ENCODE results near the gene ATP1A4.

The ATP1A4 gene

GRCh38 chr1:160169553-160170399 lies 18.4 kb downstream of the ATP1A4 start:
- no peak overlapping the region for H3K4me3 ChIP-seq (ENCODE audit: low read depth, low read length)

- H3K4me3 ChIP-seq (ENCODE audit: low read depth, low read length): no peak overlapping the region
These were observed 20.0 kb downstream of the ATP1A4 start for GRCh38 chr1:160171354-160171753.

- no peak overlapping the region for H3K4me3 ChIP-seq (ENCODE audit: low read depth, low read length)
These were observed 20.6 kb downstream of the ATP1A4 start for GRCh38 chr1:160171980-160172379.

- no peak overlapping the region for H3K4me3 ChIP-seq (ENCODE audit: low read depth, low read length)
These were observed 25.8 kb downstream of the ATP1A4 start for GRCh38 chr1:160177231-160177630.

- H3K4me3 ChIP-seq (ENCODE audit: low read depth, low read length): no peak overlapping the region
These were observed 26.3 kb downstream of the ATP1A4 start for GRCh38 chr1:160177667-160178066.

GRCh38 chr1:160178731-160179130 lies 27.3 kb downstream of the ATP1A4 start:
- no peak overlapping the region for H3K4me3 ChIP-seq (ENCODE audit: low read depth, low read length)

GRCh38 chr1:160179336-160179735 lies 27.9 kb downstream of the ATP1A4 start:
- H3K4me3 ChIP-seq (ENCODE audit: low read depth, low read length): no peak overlapping the region

GRCh38 chr1:160186246-160186645 lies 34.8 kb downstream of the ATP1A4 start:
- H3K4me3 ChIP-seq (ENCODE audit: low read depth, low read length): no peak overlapping the region

GRCh38 chr1:160186729-160187128 lies 35.3 kb downstream of the ATP1A4 start:
- no peak overlapping the region for H3K4me3 ChIP-seq (ENCODE audit: low read depth, low read length)

- no peak overlapping the region for H3K4me3 ChIP-seq (ENCODE audit: low read depth, low read length)
These were observed 36.0 kb downstream of the ATP1A4 start for GRCh38 chr1:160187407-160187806.

- H3K4me3 ChIP-seq (ENCODE audit: low read depth, low read length): no peak overlapping the region
These were observed 36.9 kb downstream of the ATP1A4 start for GRCh38 chr1:160188341-160188740.

- H3K4me3 ChIP-seq (ENCODE audit: low read depth, low read length): no peak within 1 kb of the TSS
These were observed 38.5 kb downstream of the ATP1A4 start, which contains the start of gene CASQ1 for GRCh38 chr1:160189649-160190625. Gene CASQ1, plus strand, starts transcription at chr1:160190575. Its CDS starts 177 bp downstream, at chr1:160190752.

GRCh38 chr1:160191756-160192155 lies 40.4 kb downstream of the ATP1A4 start:
- H3K4me3 ChIP-seq (ENCODE audit: low read depth, low read length): no peak overlapping the region

GRCh38 chr1:160192234-160192633 lies 40.8 kb downstream of the ATP1A4 start:
- no peak overlapping the region for H3K4me3 ChIP-seq (ENCODE audit: low read depth, low read length)

- no peak overlapping the region for H3K4me3 ChIP-seq (ENCODE audit: low read depth, low read length)
These were observed 41.9 kb downstream of the ATP1A4 start for GRCh38 chr1:160193091-160193819.

GRCh38 chr1:160193832-160194736 lies 42.7 kb downstream of the ATP1A4 start:
- H3K4me3 ChIP-seq (ENCODE audit: low read depth, low read length): no peak overlapping the region

GRCh38 chr1:160194737-160195059 lies 43.3 kb downstream of the ATP1A4 start:
- no peak overlapping the region for H3K4me3 ChIP-seq (ENCODE audit: low read depth, low read length)

- H3K4me3 ChIP-seq (ENCODE audit: low read depth, low read length): no peak overlapping the region
These were observed 44.7 kb downstream of the ATP1A4 start for GRCh38 chr1:160196143-160196542.

- H3K4me3 ChIP-seq (ENCODE audit: low read depth, low read length): no peak overlapping the region
These were observed 45.8 kb downstream of the ATP1A4 start for GRCh38 chr1:160197231-160197630.

GRCh38 chr1:160200786-160201185 lies 49.4 kb downstream of the ATP1A4 start:
- no peak overlapping the region for H3K4me3 ChIP-seq (ENCODE audit: low read depth, low read length)

All from iPS-11a (cell line).